IMR-90 (cell line): ENCODE measurements around the gene TCF25. TPM values are rescaled to one million over a fixed set of nuclear protein-coding genes. Genes with fewer than 3 reads are reported as not detected.

Source experiments
- ATAC-seq: fragments of 200-7000 bp; cut with Tn5 transposase; 2 replicates; pipeline ENCODE4 v1.9.1; 2020; ENCODE audit warnings: low read depth, mild to moderate bottlenecking, moderate library complexity
- BruUV-seq: library from RNA; stranded (reverse); fragments of 400-500 nt; replicated peaks from 2 replicates; lab custom pipeline; 2021; lab: Mats Ljungman, UMichigan
- CTCF ChIA-PET: fragments of 300-600 bp; formaldehyde crosslinking; extraction: SDS; loops from one replicate; lab custom pipeline; 2021; ENCODE audit warnings: antibody characterized with exemption; lab: Yijun Ruan, JAX
- POLR2A ChIA-PET: fragments of 300-600 bp; sonication (Branson Sonifier 250); formaldehyde crosslinking; loops from one replicate; lab custom pipeline; 2022; ENCODE audit warnings: antibody characterized with exemption; ENCODE audit not compliant: unreplicated experiment; lab: Charles Lee
- DNase-seq: peaks from one replicate; pipeline ENCODE4 v3.0.0; 2013
- H2AFZ ChIP-seq: replicated peaks from 2 replicates; pipeline ENCODE3; 2013; ENCODE audit warnings: low read length, mild to moderate bottlenecking; ENCODE audit not compliant: poor library complexity
- H2AK5ac ChIP-seq: 2 replicates; pipeline ENCODE4 v1.6.1; 2013; ENCODE audit warnings: low read depth, low read length, inconsistent platforms
- H2AK9ac ChIP-seq: replicated peaks from 2 replicates; pipeline ENCODE3; 2013; ENCODE audit warnings: mild to moderate bottlenecking, low read depth, low read length, moderate library complexity; ENCODE audit not compliant: poor library complexity
- H2BK120ac ChIP-seq: 2 replicates; pipeline ENCODE4 v1.6.1; 2013; ENCODE audit warnings: low read depth, low read length, inconsistent platforms
- H2BK15ac ChIP-seq: 3 replicates; pipeline ENCODE4 v1.6.1; 2013; ENCODE audit warnings: low read depth, low read length, inconsistent platforms
- H2BK20ac ChIP-seq: 2 replicates; pipeline ENCODE4 v1.6.1; 2013; ENCODE audit warnings: low read depth, mild to moderate bottlenecking, inconsistent platforms, low read length, moderate library complexity
- H2BK5ac ChIP-seq: 2 replicates; pipeline ENCODE4 v1.6.1; 2013; ENCODE audit warnings: mild to moderate bottlenecking, low read depth, low read length, inconsistent platforms; ENCODE audit not compliant: poor library complexity, severe bottlenecking
- H3K14ac ChIP-seq: replicated peaks from 2 replicates; pipeline ENCODE4 v1.6.1; 2013; ENCODE audit warnings: low read depth, low read length, inconsistent platforms
- H3K18ac ChIP-seq: 2 replicates; pipeline ENCODE4 v1.6.1; 2013; ENCODE audit warnings: low read depth, low read length, control low read depth
- H3K23ac ChIP-seq: 2 replicates; pipeline ENCODE4 v1.6.1; 2013; ENCODE audit warnings: low read depth, low read length, inconsistent platforms
- H3K27ac ChIP-seq: 2 replicates; pipeline ENCODE4 v1.5.1; 2013; ENCODE audit warnings: mild to moderate bottlenecking, control low read depth, low read length; ENCODE audit not compliant: insufficient read depth
- H3K27me3 ChIP-seq: 2 replicates; pipeline ENCODE4 v1.6.1; 2013; ENCODE audit warnings: low read length; ENCODE audit not compliant: control insufficient read depth, insufficient read depth
- H3K36me3 ChIP-seq: 2 replicates; pipeline ENCODE4 v1.6.1; 2013; ENCODE audit warnings: low read length, mixed read lengths; ENCODE audit not compliant: control insufficient read depth, insufficient read depth
- H3K4ac ChIP-seq: 2 replicates; pipeline ENCODE4 v1.6.1; 2013; ENCODE audit warnings: low read depth, low read length, inconsistent platforms
- H3K4me1 ChIP-seq: 2 replicates; pipeline ENCODE4 v1.6.1; 2013; ENCODE audit warnings: low read length, mixed read lengths; ENCODE audit not compliant: control insufficient read depth, insufficient read depth
- H3K4me2 ChIP-seq: 2 replicates; pipeline ENCODE4 v1.6.1; 2013; ENCODE audit warnings: low read depth, mild to moderate bottlenecking, control low read depth, low read length, moderate library complexity
- H3K4me3 ChIP-seq: 2 replicates; pipeline ENCODE4 v1.5.1; 2013; ENCODE audit warnings: low read depth, mild to moderate bottlenecking, control low read depth, low read length, moderate library complexity; ENCODE audit not compliant: insufficient read depth
- H3K56ac ChIP-seq: 2 replicates; pipeline ENCODE4 v1.6.1; 2013; ENCODE audit warnings: low read length, inconsistent platforms; ENCODE audit not compliant: insufficient read depth; ENCODE audit errors: extremely low read depth
- H3K79me1 ChIP-seq, 2 experiments: 2 replicates each; pipeline ENCODE4 v1.6.1; 2013; ENCODE audit warnings: low read length in 2 of 2, inconsistent platforms in 1 of 2, low read depth in 1 of 2
- H3K9ac ChIP-seq: 2 replicates; pipeline ENCODE4 v1.6.1; 2013; ENCODE audit warnings: low read depth, low read length, control low read depth
- H3K9me1 ChIP-seq: 2 replicates; pipeline ENCODE4 v1.6.1; 2013; ENCODE audit warnings: low read length, inconsistent platforms; ENCODE audit not compliant: insufficient read depth
- H3K9me3 ChIP-seq: 2 replicates; pipeline ENCODE4 v1.6.1; 2013; ENCODE audit warnings: low read length; ENCODE audit not compliant: control insufficient read depth, insufficient read depth
- H4K20me1 ChIP-seq: 2 replicates; pipeline ENCODE4 v1.6.1; 2013; ENCODE audit warnings: low read length, inconsistent platforms; ENCODE audit not compliant: insufficient read depth
- H4K5ac ChIP-seq: 2 replicates; pipeline ENCODE4 v1.6.1; 2013; ENCODE audit warnings: mild to moderate bottlenecking, low read depth, low read length, control low read depth
- H4K8ac ChIP-seq, 2 experiments: 2 replicates each; pipeline ENCODE4 v1.6.1; 2013; ENCODE audit warnings: low read depth in 2 of 2, low read length in 2 of 2, control low read depth in 1 of 2, inconsistent platforms in 1 of 2
- H4K91ac ChIP-seq: 2 replicates; pipeline ENCODE4 v1.6.1; 2013; ENCODE audit warnings: low read depth, low read length, inconsistent platforms; ENCODE audit not compliant: insufficient read depth
- CEBPB ChIP-seq: IDR thresholded peaks from 2 replicates; pipeline ENCODE4 v1.6.1; 2012; ENCODE audit warnings: low read depth, low read length, improper control_type of control experiment
- CHD1 ChIP-seq: IDR thresholded peaks from 2 replicates; pipeline ENCODE4 v1.6.1; 2012; ENCODE audit warnings: low read depth, low read length, improper control_type of control experiment
- MAZ ChIP-seq: IDR thresholded peaks from 2 replicates; pipeline ENCODE4 v1.6.1; 2012; ENCODE audit warnings: low read depth, mild to moderate bottlenecking, low read length, improper control_type of control experiment, moderate library complexity, borderline replicate concordance
- MXI1 ChIP-seq: IDR thresholded peaks from 2 replicates; pipeline ENCODE4 v1.6.1; 2012; ENCODE audit warnings: low read depth, mild to moderate bottlenecking, low read length, moderate library complexity, borderline replicate concordance
- WGBS, 2 experiments: methylation state at CpG; one replicate each; pipeline versions ENCODE4 v1.1.5 to v1.1.7; 2013; ENCODE audit warnings: missing lambda C conversion rate in 2 of 2; ENCODE audit not compliant: insufficient read length in 1 of 2; ENCODE audit errors: extremely low coverage in 2 of 2; 5-methylcytosine and 5-hydroxymethylcytosine counted together
- dilution Hi-C: fragments of 300-500 bp; cut with HindIII; formaldehyde crosslinking; loops from one replicate; pipeline ENCODE4 v1.14.3; 2018; ENCODE audit warnings: low sequenced_read_pairs; ENCODE audit not compliant: unreplicated experiment
- in situ Hi-C: fragments of 300-500 bp; cut with MboI; formaldehyde crosslinking; loops from 3 replicates; pipeline ENCODE4 v1.14.3; 2019; ENCODE audit warnings: low sequenced_read_pairs, inconsistent platforms, mixed read lengths
- intact Hi-C: fragments of 100-400 bp; cut with micrococcal nuclease; formaldehyde crosslinking; loops from 2 replicates; pipeline ENCODE4 v1.10.0; 2022
- polyA plus RNA-seq, 3 experiments: library from polyadenylated mRNA; depleted of rRNA; stranded (reverse); fragments of >200 nt; gene quantifications; 2 replicates each; pipeline ENCODE4 v1.2.3, GENCODE V29; 2012; ENCODE audit warnings: low replicate concordance in 1 of 3
- total RNA-seq: library from RNA; depleted of rRNA; stranded (reverse); fragments of >200 nt; gene quantifications from 2 replicates; pipeline ENCODE4 v1.2.3, GENCODE V29; 2012

TCF25 gene
- total and polyA plus RNA-seq, 2 of the 4 experiments (the other 2 are of a cell fraction): 127 to 184 TPM

GRCh38 chr16:89923640-89924296, 50.4 kb downstream of the TCF25 start:
- TF ChIP-seq MXI1 (no peak), MAZ (no peak), CEBPB (no peak), CHD1 (no peak)
- Histone ChIP-seq H3K4ac (no peak overlapping the region; the same call in 1 of the 2 replicates), H3K27me3 (no peaks in the 10 kb centered on the region), H3K9me1 (peaks cover 21% of the 10 kb centered on the region), H2AK5ac (peak overlapping the region; percentile 24; the same call in 1 of the 2 replicates), H4K20me1 (peaks cover 46% of the 10 kb centered on the region), H3K79me1 (peaks cover 8 to 75% of the 10 kb centered on the region in 2 experiments; a peak in 3 of 4 replicates), H3K4me3 (peak overlapping the region; percentile 83), H2AK9ac (peak overlapping the region; percentile 96), H2BK15ac (no peak overlapping the region), H3K56ac (peak overlapping the region; percentile 49), H3K23ac (no peak overlapping the region), H3K9ac (peak overlapping the region; percentile 55), H4K91ac (no peak overlapping the region), H2AFZ (peak overlapping the region; percentile 93), H3K14ac (no peak overlapping the region), H3K4me2 (peak overlapping the region; percentile 85), H3K27ac (peak overlapping the region; percentile 43), H2BK20ac (no peak overlapping the region), H2BK120ac (no peak overlapping the region), H2BK5ac (no peak overlapping the region), H3K18ac (no peak overlapping the region), H3K9me3 (no peaks in the 10 kb centered on the region), H4K5ac (no peak overlapping the region), H3K4me1 (peaks cover 16% of the 10 kb centered on the region), H4K8ac (no peak overlapping the region), H3K36me3 (peaks cover 3% of the 10 kb centered on the region; the same call in 1 of the 2 replicates)
- BruUV-seq: no TSS peak
- 0% methylated on average over 10 of the region's 41 CpGs; no CpG with 5 or more reads in 1 of the 2 experiments for WGBS, 2 experiments
- ChIA-PET POLR2A (interaction anchor here (1.1 kb wide), 1 partner anchor 49 kb away, joined by 12 read pairs; no protein-coding TSS in a partner anchor), CTCF (no interaction called here)
- no peak for ATAC-seq
- in situ Hi-C loops (no loop called here), intact Hi-C loops (loop anchor here (10.0 kb wide), 1 partner anchor 101 kb away; no protein-coding TSS in a partner anchor), dilution Hi-C loops (no loop called here)
- DNase-seq: no peak
